HCT116 (cell line): Measurements from ENCODE around the gene SLC35E4. TPM values are rescaled to one million over a fixed set of nuclear protein-coding genes. Genes with fewer than 3 reads are reported as not detected.

Experiments
- ATAC-seq: fragments of 200-7000 bp; cut with Tn5 transposase; 2 replicates; pipeline ENCODE4 v1.9.1; 2020; ENCODE audit warnings: mild to moderate bottlenecking, moderate library complexity
- BruUV-seq: library from RNA; stranded (reverse); fragments of 400-500 nt; replicated peaks from 2 replicates; lab custom pipeline; 2021; lab: Mats Ljungman, UMichigan
- CTCF ChIA-PET: fragments of 300-600 bp; sonication (Branson Sonifier 250); formaldehyde crosslinking; loops from one replicate; lab custom pipeline; 2021; ENCODE audit warnings: antibody characterized with exemption; lab: Charles Lee
- POLR2A ChIA-PET: fragments of 300-600, 350-600 bp; sonication (Branson Sonifier 250); formaldehyde crosslinking; loops from one replicate; lab custom pipeline; 2021; ENCODE audit warnings: antibody characterized with exemption; lab: Charles Lee
- RAD21 ChIA-PET, 2 experiments: fragments of 300-600 bp; sonication (Branson Sonifier 250); formaldehyde crosslinking; loops; one replicate each; lab custom pipeline; 2023; ENCODE audit warnings: low total read pairs in 2 of 2; ENCODE audit not compliant: uncharacterized antibody in 2 of 2, unreplicated experiment in 2 of 2, low non-redundant PET in 1 of 2; lab: Charles Lee
- DNase-seq: peaks from one replicate; pipeline ENCODE4 v3.0.0-alpha.2; 2010; ENCODE audit warnings: low read depth, low spot score
- H2AFZ ChIP-seq: fragments of 200-600 bp; shearing (Covaris generic), sonication (generic); 2 replicates; pipeline ENCODE4 v1.6.1; 2017; ENCODE audit warnings: low read depth, mixed run types, mixed read lengths, antibody characterized with exemption, low read length; ENCODE audit not compliant: poor library complexity, severe bottlenecking
- H3K27ac ChIP-seq: 2 replicates; pipeline ENCODE4 v1.5.1; 2012; ENCODE audit warnings: low read depth, low read length
- H3K27me3 ChIP-seq: fragments of 200-600 bp; sonication (generic); 2 replicates; pipeline ENCODE4 v1.6.1; 2016; ENCODE audit warnings: mixed run types, low read length, mixed read lengths; ENCODE audit not compliant: insufficient read depth
- H3K36me3 ChIP-seq, 2 experiments: fragments of 200-500 bp in 1 of 2; fragments of 200-600 bp in 1 of 2; sonication (Bioruptor generic) in 1 of 2; sonication (generic) in 1 of 2; 2 replicates each; pipeline versions ENCODE4 v1.5.1 to v1.6.1; 2014 to 2016; ENCODE audit warnings: low read length in 2 of 2, inconsistent platforms in 1 of 2, mixed read lengths in 1 of 2, mixed run types in 1 of 2; ENCODE audit not compliant: insufficient read depth in 2 of 2, control insufficient read depth in 1 of 2
- H3K4me1 ChIP-seq, 2 experiments: fragments of 200-600 bp in 1 of 2; sonication (generic) in 1 of 2; 2 replicates each; pipeline versions ENCODE4 v1.5.1 to v1.6.1; 2012 to 2017; ENCODE audit warnings: low read length in 2 of 2, inconsistent platforms in 1 of 2, mild to moderate bottlenecking in 1 of 2, mixed read lengths in 1 of 2, mixed run types in 1 of 2, moderate library complexity in 1 of 2; ENCODE audit not compliant: insufficient read depth in 2 of 2, control insufficient read depth in 1 of 2
- H3K4me2 ChIP-seq: fragments of 200-600 bp; sonication (generic); 2 replicates; pipeline ENCODE4 v1.6.1; 2017; ENCODE audit warnings: mixed run types, low read length, mixed read lengths
- H3K4me3 ChIP-seq, 2 experiments: fragments of 200-600 bp in 1 of 2; sonication (generic) in 1 of 2; replicated peaks in 1 of 2; 2 replicates each; pipeline ENCODE4 v1.5.1; 2011 to 2016; ENCODE audit warnings: low read length in 2 of 2, control low read depth in 1 of 2, low read depth in 1 of 2, mild to moderate bottlenecking in 1 of 2, mixed read lengths in 1 of 2, mixed run types in 1 of 2
- H3K79me2 ChIP-seq: fragments of 200-600 bp; sonication (generic); 2 replicates; pipeline ENCODE4 v1.6.1; 2017; ENCODE audit warnings: mild to moderate bottlenecking, mixed run types, low read length, moderate library complexity, mixed read lengths; ENCODE audit not compliant: insufficient read depth
- H3K9ac ChIP-seq: fragments of 200-600 bp; sonication (generic); 2 replicates; pipeline ENCODE4 v1.6.1; 2016; ENCODE audit warnings: low read length, mixed read lengths
- H3K9me2 ChIP-seq: fragments of 200-600 bp; sonication (generic), shearing (Covaris generic); 2 replicates; pipeline ENCODE4 v1.6.1; 2017; ENCODE audit warnings: mixed run types, mild to moderate bottlenecking, moderate library complexity; ENCODE audit not compliant: insufficient read depth
- H3K9me3 ChIP-seq, 2 experiments: fragments of 200-500 bp in 1 of 2; fragments of 200-600 bp in 1 of 2; sonication (Bioruptor generic) in 1 of 2; sonication (generic) in 1 of 2; 2 replicates each; pipeline ENCODE4 v1.6.1; 2014 to 2017; ENCODE audit warnings: low read length in 2 of 2, mixed read lengths in 2 of 2, inconsistent platforms in 1 of 2, low read depth in 1 of 2, mild to moderate bottlenecking in 1 of 2, mixed run types in 1 of 2, moderate library complexity in 1 of 2; ENCODE audit not compliant: control insufficient read depth in 1 of 2, insufficient read depth in 1 of 2
- H4K20me1 ChIP-seq: fragments of 200-600 bp; sonication (generic), shearing (Covaris generic); 2 replicates; pipeline ENCODE4 v1.6.1; 2017; ENCODE audit warnings: mixed run types, mild to moderate bottlenecking, moderate library complexity; ENCODE audit not compliant: insufficient read depth
- EGR1 ChIP-seq: IDR thresholded peaks from 2 replicates; pipeline ENCODE4 v1.6.1; 2012; ENCODE audit warnings: low read depth
- EZH2 ChIP-seq: fragments of 200-600 bp; sonication (generic); IDR thresholded peaks from 2 replicates; pipeline ENCODE4 v1.6.1; 2017; ENCODE audit warnings: antibody characterized with exemption, mixed run types
- EZH2phosphoT487 ChIP-seq: fragments of 200-600 bp; IDR thresholded peaks from 2 replicates; pipeline ENCODE4 v1.6.1; 2018; ENCODE audit warnings: antibody characterized with exemption, borderline replicate concordance
- JUND ChIP-seq: IDR thresholded peaks from 2 replicates; pipeline ENCODE4 v1.6.1; 2012
- POLR2AphosphoS5 ChIP-seq: IDR thresholded peaks from 2 replicates; pipeline ENCODE4 v1.6.1; 2011; ENCODE audit warnings: mild to moderate bottlenecking, low read depth, low read length, moderate library complexity
- REST ChIP-seq: IDR thresholded peaks from 2 replicates; pipeline ENCODE4 v1.6.1; 2012; ENCODE audit warnings: low read depth
- SIN3A ChIP-seq: IDR thresholded peaks from 2 replicates; pipeline ENCODE4 v1.6.1; 2012; ENCODE audit warnings: low read depth
- SP1 ChIP-seq: IDR thresholded peaks from 2 replicates; pipeline ENCODE4 v1.6.1; 2012; ENCODE audit warnings: low read depth
- TCF7L2 ChIP-seq: IDR thresholded peaks from 2 replicates; pipeline ENCODE4 v1.7.0; 2011; ENCODE audit warnings: borderline replicate concordance, inconsistent platforms; ENCODE audit not compliant: insufficient read depth, insufficient read length; ENCODE audit errors: extremely low read depth
- ZNF274 ChIP-seq: fragments of 200-500 bp; sonication (Bioruptor generic); IDR thresholded peaks from 2 replicates; pipeline ENCODE4 v1.6.1; 2014; ENCODE audit warnings: mild to moderate bottlenecking, low read depth, low read length, inconsistent platforms
- intact Hi-C: fragments of 100-400 bp; cut with micrococcal nuclease; formaldehyde crosslinking; loops from 2 replicates; pipeline ENCODE4 v1.10.0; 2022
- total RNA-seq: library from RNA; stranded (reverse); gene quantifications from one replicate; pipeline ENCODE4 v1.2.1, GENCODE V29; 2021; ENCODE audit not compliant: unreplicated experiment

The SLC35E4 gene
- total RNA-seq, 1 experiment from 2014 or later, result 6.2 TPM

- H3K4me3 ChIP-seq, result no peak overlapping the region
- H2AFZ ChIP-seq, result no peak overlapping the region
- H3K27ac ChIP-seq, result no peak overlapping the region
- intact Hi-C loops, result no loop called here
- no peaks in the 10 kb centered on the region for H3K27me3 ChIP-seq
- CTCF ChIA-PET, result no interaction called here
- RAD21 ChIA-PET, result no interaction called here
- POLR2A ChIA-PET, result no interaction called here
- no peaks in the 10 kb centered on the region for H4K20me1 ChIP-seq
- H3K9me2 ChIP-seq, result no peaks in the 10 kb centered on the region
- H3K36me3 ChIP-seq, result no peaks in the 10 kb centered on the region
- no peak for DNase-seq
- no peak overlapping the region for H3K4me2 ChIP-seq
- H3K9ac ChIP-seq, result no peak overlapping the region
- no peak for ATAC-seq
- peaks cover 0 to 8% of the 10 kb centered on the region in 2 experiments; a peak in 2 of 4 replicates for H3K4me1 ChIP-seq
- TF ChIP-seq EZH2phosphoT487 (no peak), JUND (no peak), TCF7L2 (no peak), EZH2 (no peak), POLR2AphosphoS5 (no peak), SP1 (no peak), ZNF274 (no peak), REST (no peak), EGR1 (no peak), SIN3A (no peak)
- H3K9me3 ChIP-seq, result no peaks in the 10 kb centered on the region
- BruUV-seq, result no TSS peak
- H3K79me2 ChIP-seq, result no peaks in the 10 kb centered on the region
These were observed 36.6 kb upstream of the SLC35E4 start for GRCh38 chr22:30598986-30599385.
